Stimulated activated memory B cell treated with anti-CD40 and anti-IgM and Interleukin-4, amounts not matched to agents 10 μg/mL and 1 μg/mL and 100 μg/mL, for 72 hours (primary cell): ENCODE measurements around the gene OR10A4.
"Not testable (repeated sequence)": the region's sequence is repeated elsewhere in the genome, so short reads cannot be mapped to it uniquely, and the experiment has no call there.

ENCODE experiments used
- ATAC-seq: fragments of 150-1000 bp; cut with Tn5 transposase; 2 replicates; pipeline ENCODE4 v1.10.0; 2021
- H3K27ac Mint-ChIP-seq: one replicate; pipeline ENCODE4 v1.8.0; 2022; ENCODE audit warnings: mild to moderate bottlenecking, mixed read lengths
- H3K27me3 Mint-ChIP-seq: one replicate; pipeline ENCODE4 v1.8.0; 2022; ENCODE audit warnings: mixed read lengths
- H3K36me3 Mint-ChIP-seq: one replicate; pipeline ENCODE4 v1.8.0; 2022; ENCODE audit warnings: mixed read lengths
- H3K4me1 Mint-ChIP-seq: one replicate; pipeline ENCODE4 v1.8.0; 2022; ENCODE audit warnings: mixed read lengths
- H3K4me3 Mint-ChIP-seq: one replicate; pipeline ENCODE4 v1.8.0; 2022; ENCODE audit warnings: mild to moderate bottlenecking, moderate library complexity, mixed read lengths
- H3K9me3 Mint-ChIP-seq: one replicate; pipeline ENCODE4 v1.8.0; 2022; ENCODE audit warnings: mixed read lengths

OR10A4 gene

GRCh38 chr11:6876325-6876724 lies at the start of gene OR10A4:
Gene OR10A4, plus strand, starts transcription at chr11:6876625. Its CDS starts 23 bp downstream, at chr11:6876648.
- H3K4me3 Mint-ChIP-seq = no peak within 1 kb of the TSS
- H3K27me3 Mint-ChIP-seq = peaks cover 21% of the 10 kb centered on the region
- no peaks in the 10 kb centered on the region for H3K4me1 Mint-ChIP-seq
- no peaks in the 10 kb centered on the region for H3K36me3 Mint-ChIP-seq
- H3K9me3 Mint-ChIP-seq = no peaks in the 10 kb centered on the region
- no peak for ATAC-seq
- no peak within 1 kb of the TSS for H3K27ac Mint-ChIP-seq

GRCh38 chr11:6828103-6828502 lies 48.3 kb upstream of the OR10A4 start:
- Mint-ChIP-seq H3K9me3 (no peaks in the 10 kb centered on the region), H3K27ac (no peak overlapping the region), H3K4me3 (no peak overlapping the region), H3K4me1 (peaks cover 10% of the 10 kb centered on the region), H3K27me3 (no peaks in the 10 kb centered on the region), H3K36me3 (no peaks in the 10 kb centered on the region)
- ATAC-seq = no peak

- Mint-ChIP-seq H3K27me3 (no peaks in the 10 kb centered on the region), H3K4me3 (no peak overlapping the region), H3K9me3 (no peaks in the 10 kb centered on the region), H3K36me3 (no peaks in the 10 kb centered on the region), H3K4me1 (peaks cover 16% of the 10 kb centered on the region), H3K27ac (no peak overlapping the region)
- peak; percentile 20 for ATAC-seq
Observed at GRCh38 chr11:6833356-6833755, 43.1 kb upstream of the OR10A4 start.

- Mint-ChIP-seq H3K4me1 (peaks cover 16% of the 10 kb centered on the region), H3K36me3 (no peaks in the 10 kb centered on the region), H3K9me3 (no peaks in the 10 kb centered on the region), H3K27ac (no peak overlapping the region), H3K4me3 (no peak overlapping the region), H3K27me3 (no peaks in the 10 kb centered on the region)
- no peak for ATAC-seq
Observed at GRCh38 chr11:6834021-6834420, 42.4 kb upstream of the OR10A4 start.

- peaks cover 15% of the 10 kb centered on the region for H3K27me3 Mint-ChIP-seq
- H3K4me3 Mint-ChIP-seq = no peak overlapping the region
- no peaks in the 10 kb centered on the region for H3K9me3 Mint-ChIP-seq
- H3K27ac Mint-ChIP-seq = no peak overlapping the region
- ATAC-seq = no peak
- H3K4me1 Mint-ChIP-seq = no peaks in the 10 kb centered on the region
- H3K36me3 Mint-ChIP-seq = no peaks in the 10 kb centered on the region
Observed at GRCh38 chr11:6841694-6842093, 34.7 kb upstream of the OR10A4 start.

- H3K4me1 Mint-ChIP-seq = no peaks in the 10 kb centered on the region
- ATAC-seq = no peak
- no peak overlapping the region for H3K27ac Mint-ChIP-seq
- H3K9me3 Mint-ChIP-seq = no peaks in the 10 kb centered on the region
- no peak overlapping the region for H3K4me3 Mint-ChIP-seq
- peaks cover 23% of the 10 kb centered on the region for H3K27me3 Mint-ChIP-seq
- H3K36me3 Mint-ChIP-seq = no peaks in the 10 kb centered on the region
Observed at GRCh38 chr11:6843670-6844069, 32.8 kb upstream of the OR10A4 start.

GRCh38 chr11:6844356-6844755 lies 32.1 kb upstream of the OR10A4 start:
- no peak for ATAC-seq
- Mint-ChIP-seq H3K4me3 (no peak overlapping the region), H3K9me3 (no peaks in the 10 kb centered on the region), H3K36me3 (no peaks in the 10 kb centered on the region), H3K27me3 (peaks cover 23% of the 10 kb centered on the region), H3K4me1 (no peaks in the 10 kb centered on the region), H3K27ac (no peak overlapping the region)

GRCh38 chr11:6845383-6845782 lies 31.0 kb upstream of the OR10A4 start, which contains the start of gene OR10A5:
Gene OR10A5, plus strand, starts transcription at chr11:6845683. Its CDS starts 0 bp downstream, at chr11:6845683.
- Mint-ChIP-seq H3K4me1 (no peaks in the 10 kb centered on the region), H3K27me3 (peaks cover 23% of the 10 kb centered on the region), H3K36me3 (no peaks in the 10 kb centered on the region), H3K27ac (no peak within 1 kb of the TSS), H3K9me3 (no peaks in the 10 kb centered on the region), H3K4me3 (no peak within 1 kb of the TSS)
- ATAC-seq = no peak

GRCh38 chr11:6850526-6850925 lies 25.9 kb upstream of the OR10A4 start:
- H3K36me3 Mint-ChIP-seq = peaks cover 6% of the 10 kb centered on the region
- ATAC-seq = no peak
- peaks cover 17% of the 10 kb centered on the region for H3K27me3 Mint-ChIP-seq
- no peaks in the 10 kb centered on the region for H3K4me1 Mint-ChIP-seq
- H3K4me3 Mint-ChIP-seq = no peak overlapping the region
- H3K27ac Mint-ChIP-seq = no peak overlapping the region
- H3K9me3 Mint-ChIP-seq = peaks cover 5% of the 10 kb centered on the region

GRCh38 chr11:6854801-6855200 lies 21.6 kb upstream of the OR10A4 start:
- not testable (repeated sequence) for H3K36me3 Mint-ChIP-seq, H3K4me1 Mint-ChIP-seq, H3K27ac Mint-ChIP-seq, H3K9me3 Mint-ChIP-seq, ATAC-seq, H3K4me3 Mint-ChIP-seq
- peaks cover 10% of the 10 kb centered on the region for H3K27me3 Mint-ChIP-seq

GRCh38 chr11:6855971-6856541 lies 20.4 kb upstream of the OR10A4 start:
- ATAC-seq = no peak
- peaks cover 5% of the 10 kb centered on the region for H3K9me3 Mint-ChIP-seq

GRCh38 chr11:6856871-6857270 lies 19.6 kb upstream of the OR10A4 start:
- Mint-ChIP-seq H3K4me1 (no peaks in the 10 kb centered on the region), H3K9me3 (peaks cover 10% of the 10 kb centered on the region), H3K27ac (no peak overlapping the region), H3K36me3 (peaks cover 6% of the 10 kb centered on the region), H3K27me3 (peaks cover 14% of the 10 kb centered on the region), H3K4me3 (no peak overlapping the region)
- no peak for ATAC-seq

More at GRCh38 chr11:6855971-6856541, 20.4 kb upstream of the OR10A4 start:
- Mint-ChIP-seq H3K4me1 (no peaks in the 10 kb centered on the region), H3K27me3 (peaks cover 14% of the 10 kb centered on the region), H3K27ac (no peak overlapping the region), H3K36me3 (peaks cover 6% of the 10 kb centered on the region), H3K4me3 (no peak overlapping the region)

GRCh38 chr11:6862961-6863360 lies 13.5 kb upstream of the OR10A4 start, which contains the start of gene OR10A2:
Gene OR10A2, plus strand, starts transcription at chr11:6863057. Its CDS starts 6,698 bp downstream, at chr11:6869755.
- Mint-ChIP-seq H3K27me3 (peaks cover 14% of the 10 kb centered on the region), H3K9me3 (peaks cover 6% of the 10 kb centered on the region)
- no peak for ATAC-seq

GRCh38 chr11:6864438-6864837 lies 12.0 kb upstream of the OR10A4 start:
- H3K4me3 Mint-ChIP-seq = no peak overlapping the region
- no peaks in the 10 kb centered on the region for H3K36me3 Mint-ChIP-seq
- H3K27me3 Mint-ChIP-seq = peaks cover 7% of the 10 kb centered on the region
- no peak for ATAC-seq
- no peak overlapping the region for H3K27ac Mint-ChIP-seq
- no peaks in the 10 kb centered on the region for H3K4me1 Mint-ChIP-seq
- H3K9me3 Mint-ChIP-seq = peaks cover 6% of the 10 kb centered on the region

More at GRCh38 chr11:6862961-6863360, 13.5 kb upstream of the OR10A4 start, which contains the start of gene OR10A2:
- Mint-ChIP-seq H3K4me3 (no peak within 1 kb of the TSS), H3K36me3 (no peaks in the 10 kb centered on the region), H3K4me1 (no peaks in the 10 kb centered on the region), H3K27ac (no peak within 1 kb of the TSS)

GRCh38 chr11:6871278-6871677 lies 5.1 kb upstream of the OR10A4 start:
- Mint-ChIP-seq H3K4me3 (no peak overlapping the region), H3K27ac (no peak overlapping the region), H3K27me3 (peaks cover 11% of the 10 kb centered on the region), H3K9me3 (no peaks in the 10 kb centered on the region), H3K4me1 (no peaks in the 10 kb centered on the region), H3K36me3 (no peaks in the 10 kb centered on the region)
- no peak for ATAC-seq

- H3K27me3 Mint-ChIP-seq = peaks cover 21% of the 10 kb centered on the region
- no peak for ATAC-seq
- H3K36me3 Mint-ChIP-seq = no peaks in the 10 kb centered on the region
- no peaks in the 10 kb centered on the region for H3K9me3 Mint-ChIP-seq
- no peaks in the 10 kb centered on the region for H3K4me1 Mint-ChIP-seq
- H3K4me3 Mint-ChIP-seq = no peak overlapping the region
- H3K27ac Mint-ChIP-seq = no peak overlapping the region
Observed at GRCh38 chr11:6875761-6876160, 664 bp upstream of the OR10A4 start.
